ENCODE measurements around the gene ZBTB40.

DNA sequence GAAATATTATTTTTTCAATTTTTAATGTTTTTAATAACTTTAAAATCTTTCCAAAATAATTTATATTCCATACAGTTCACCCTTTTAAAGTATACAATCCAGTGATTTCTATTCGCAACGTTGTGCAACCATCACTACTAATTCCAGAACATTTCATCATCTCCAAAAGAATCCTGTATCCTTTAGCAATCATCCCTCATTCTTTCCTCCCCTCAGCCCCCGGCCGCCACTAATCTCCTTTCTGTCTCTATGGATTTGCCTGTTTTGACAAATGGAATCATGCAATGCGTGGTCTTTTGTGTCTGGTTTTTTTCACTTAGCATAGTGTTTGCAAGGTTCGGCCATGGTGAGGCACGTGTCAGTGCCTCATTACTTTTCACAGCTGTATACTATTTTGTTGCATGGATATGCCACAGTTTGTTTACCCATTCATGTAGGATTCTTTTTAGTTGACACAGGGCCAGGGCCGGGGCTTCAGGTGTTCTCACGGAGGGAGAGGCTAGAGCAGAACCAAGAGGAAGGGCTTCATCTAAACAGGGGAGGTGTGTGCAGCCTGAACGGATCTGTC, 40.6 kb upstream of the ZBTB40 start:
- TF ChIP-seq, protein P1, sequence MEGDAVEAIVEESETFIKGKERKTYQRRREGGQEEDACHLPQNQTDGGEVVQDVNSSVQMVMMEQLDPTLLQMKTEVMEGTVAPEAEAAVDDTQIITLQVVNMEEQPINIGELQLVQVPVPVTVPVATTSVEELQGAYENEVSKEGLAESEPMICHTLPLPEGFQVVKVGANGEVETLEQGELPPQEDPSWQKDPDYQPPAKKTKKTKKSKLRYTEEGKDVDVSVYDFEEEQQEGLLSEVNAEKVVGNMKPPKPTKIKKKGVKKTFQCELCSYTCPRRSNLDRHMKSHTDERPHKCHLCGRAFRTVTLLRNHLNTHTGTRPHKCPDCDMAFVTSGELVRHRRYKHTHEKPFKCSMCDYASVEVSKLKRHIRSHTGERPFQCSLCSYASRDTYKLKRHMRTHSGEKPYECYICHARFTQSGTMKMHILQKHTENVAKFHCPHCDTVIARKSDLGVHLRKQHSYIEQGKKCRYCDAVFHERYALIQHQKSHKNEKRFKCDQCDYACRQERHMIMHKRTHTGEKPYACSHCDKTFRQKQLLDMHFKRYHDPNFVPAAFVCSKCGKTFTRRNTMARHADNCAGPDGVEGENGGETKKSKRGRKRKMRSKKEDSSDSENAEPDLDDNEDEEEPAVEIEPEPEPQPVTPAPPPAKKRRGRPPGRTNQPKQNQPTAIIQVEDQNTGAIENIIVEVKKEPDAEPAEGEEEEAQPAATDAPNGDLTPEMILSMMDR (IDR thresholded peaks at IDR 0.05; ENCODE audit: low read length), result no peak
- TF ChIP-seq EZH2 (optimal IDR thresholded peaks at IDR 0.05; ENCODE audit: low read depth, low read length) (no peak), EZH2phosphoT487 (IDR thresholded peaks at IDR 0.05; ENCODE audit: low read length) (no peak)
